ENCODE measurements around the gene ISLR2.

The ISLR2 gene

GRCh38 chr15:74133694-74134386 lies 3.5 kb downstream of the ISLR2 start:
- no peaks in the 10 kb centered on the region for H3K79me1 ChIP-seq (ENCODE audit: low read length)
- no peak overlapping the region for H3K4ac ChIP-seq (ENCODE audit: low read depth, low read length)
- H3K14ac ChIP-seq (ENCODE audit: low read length): no peak overlapping the region
- no peak overlapping the region for H4K12ac ChIP-seq (ENCODE audit: low read depth, low read length)
- H3K18ac ChIP-seq (ENCODE audit: low read length): no peak overlapping the region
- H3K9me3 ChIP-seq (ENCODE audit: insufficient read depth, low read depth, low read length): peaks cover 35% of the 10 kb centered on the region
- H4K91ac ChIP-seq (ENCODE audit: low read depth, low read length): no peak overlapping the region
- no peak overlapping the region for H3K4me2 ChIP-seq (ENCODE audit: low read length)
- peaks cover 4 to 12% of the 10 kb centered on the region in 2 experiments for H3K4me1 ChIP-seq (ENCODE audit: control insufficient read depth in 1 of 2, insufficient read depth in 2 of 2, low read length in 2 of 2)
- no peaks in the 10 kb centered on the region for H3K79me2 ChIP-seq (ENCODE audit: control insufficient read depth, insufficient read depth, low read length, poor library complexity)
- no peak overlapping the region for H2BK120ac ChIP-seq (ENCODE audit: insufficient read depth, low read length, poor library complexity)
- no peak overlapping the region for H4K8ac ChIP-seq (ENCODE audit: low read depth, low read length)
- no peak overlapping the region for H3K23ac ChIP-seq (ENCODE audit: low read length)
- H2BK12ac ChIP-seq (ENCODE audit: low read length): no peak overlapping the region
- no peak for DNase-seq
- H3K27me3 ChIP-seq (ENCODE audit: insufficient read depth, low read length): peaks cover 76% of the 10 kb centered on the region
- no peak overlapping the region for H2AK5ac ChIP-seq (ENCODE audit: low read length)
- no CpG with 5 or more reads among the region's 71 CpGs for WGBS (ENCODE audit: extremely low coverage, insufficient coverage, insufficient read length)
- H3K4me3 ChIP-seq (ENCODE audit: low read depth, low read length): no peak overlapping the region
- H3K9ac ChIP-seq (ENCODE audit: low read length): no peak overlapping the region
- no peaks in the 10 kb centered on the region for H3K36me3 ChIP-seq (ENCODE audit: control insufficient read depth in 1 of 2, insufficient read depth in 2 of 2, low read length in 2 of 2)
- H2BK5ac ChIP-seq (ENCODE audit: low read depth, low read length, poor library complexity): no peak overlapping the region
- no peak overlapping the region for H3K27ac ChIP-seq (ENCODE audit: low read depth, low read length)
- H2AFZ ChIP-seq (ENCODE audit: insufficient read depth, low read length, poor library complexity): no peak overlapping the region

- H3K4me1 ChIP-seq (ENCODE audit: control insufficient read depth in 1 of 2, insufficient read depth in 2 of 2, low read length in 2 of 2): peaks cover 6 to 13% of the 10 kb centered on the region in 2 experiments
- peak overlapping the region; percentile 9 for H3K4me2 ChIP-seq (ENCODE audit: low read length)
- H3K79me2 ChIP-seq (ENCODE audit: control insufficient read depth, insufficient read depth, low read length, poor library complexity): no peaks in the 10 kb centered on the region
- H3K4me3 ChIP-seq (ENCODE audit: low read depth, low read length): no peak overlapping the region
- no peak overlapping the region for H2BK120ac ChIP-seq (ENCODE audit: insufficient read depth, low read length, poor library complexity)
- no peak overlapping the region for H4K91ac ChIP-seq (ENCODE audit: low read depth, low read length)
- H3K4ac ChIP-seq (ENCODE audit: low read depth, low read length): no peak overlapping the region
- DNase-seq: peak; percentile 9 to 45
- H2BK5ac ChIP-seq (ENCODE audit: low read depth, low read length, poor library complexity): no peak overlapping the region
- no CpG with 5 or more reads among the region's 53 CpGs for WGBS (ENCODE audit: extremely low coverage, insufficient coverage, insufficient read length)
- peaks cover 35% of the 10 kb centered on the region for H3K9me3 ChIP-seq (ENCODE audit: insufficient read depth, low read depth, low read length)
- H3K36me3 ChIP-seq (ENCODE audit: control insufficient read depth in 1 of 2, insufficient read depth in 2 of 2, low read length in 2 of 2): no peaks in the 10 kb centered on the region
- H3K27ac ChIP-seq (ENCODE audit: low read depth, low read length): no peak overlapping the region
- no peak overlapping the region for H4K12ac ChIP-seq (ENCODE audit: low read depth, low read length)
- H3K23ac ChIP-seq (ENCODE audit: low read length): no peak overlapping the region
- H2AFZ ChIP-seq (ENCODE audit: insufficient read depth, low read length, poor library complexity): no peak overlapping the region
- H2BK12ac ChIP-seq (ENCODE audit: low read length): no peak overlapping the region
- H3K14ac ChIP-seq (ENCODE audit: low read length): no peak overlapping the region
- H3K27me3 ChIP-seq (ENCODE audit: insufficient read depth, low read length): peaks cover 70% of the 10 kb centered on the region
- H3K79me1 ChIP-seq (ENCODE audit: low read length): no peaks in the 10 kb centered on the region
- no peak overlapping the region for H4K8ac ChIP-seq (ENCODE audit: low read depth, low read length)
- H2AK5ac ChIP-seq (ENCODE audit: low read length): no peak overlapping the region
- H3K9ac ChIP-seq (ENCODE audit: low read length): no peak overlapping the region
- no peak overlapping the region for H3K18ac ChIP-seq (ENCODE audit: low read length)
Observed at GRCh38 chr15:74134387-74135027, 4.1 kb downstream of the ISLR2 start.

- H3K4me1 ChIP-seq (ENCODE audit: control insufficient read depth in 1 of 2, insufficient read depth in 2 of 2, low read length in 2 of 2): peaks cover 6 to 14% of the 10 kb centered on the region in 2 experiments
- H3K79me2 ChIP-seq (ENCODE audit: control insufficient read depth, insufficient read depth, low read length, poor library complexity): no peaks in the 10 kb centered on the region
- H3K9me3 ChIP-seq (ENCODE audit: insufficient read depth, low read depth, low read length): peaks cover 33% of the 10 kb centered on the region
- H3K9ac ChIP-seq (ENCODE audit: low read length): no peak overlapping the region
- H2BK12ac ChIP-seq (ENCODE audit: low read length): no peak overlapping the region
- DNase-seq: no peak
- no peak overlapping the region for H3K4ac ChIP-seq (ENCODE audit: low read depth, low read length)
- H2AK5ac ChIP-seq (ENCODE audit: low read length): no peak overlapping the region
- no peak overlapping the region for H3K27ac ChIP-seq (ENCODE audit: low read depth, low read length)
- no peak overlapping the region for H2AFZ ChIP-seq (ENCODE audit: insufficient read depth, low read length, poor library complexity)
- no peak overlapping the region for H3K4me3 ChIP-seq (ENCODE audit: low read depth, low read length)
- H3K18ac ChIP-seq (ENCODE audit: low read length): no peak overlapping the region
- peaks cover 64% of the 10 kb centered on the region for H3K27me3 ChIP-seq (ENCODE audit: insufficient read depth, low read length)
- no peak overlapping the region for H4K12ac ChIP-seq (ENCODE audit: low read depth, low read length)
- H3K14ac ChIP-seq (ENCODE audit: low read length): no peak overlapping the region
- peak overlapping the region; percentile 9 for H3K4me2 ChIP-seq (ENCODE audit: low read length)
- H4K8ac ChIP-seq (ENCODE audit: low read depth, low read length): no peak overlapping the region
- H3K79me1 ChIP-seq (ENCODE audit: low read length): no peaks in the 10 kb centered on the region
- H2BK120ac ChIP-seq (ENCODE audit: insufficient read depth, low read length, poor library complexity): no peak overlapping the region
- H2BK5ac ChIP-seq (ENCODE audit: low read depth, low read length, poor library complexity): no peak overlapping the region
- H3K23ac ChIP-seq (ENCODE audit: low read length): no peak overlapping the region
- no peak overlapping the region for H4K91ac ChIP-seq (ENCODE audit: low read depth, low read length)
- H3K36me3 ChIP-seq (ENCODE audit: control insufficient read depth in 1 of 2, insufficient read depth in 2 of 2, low read length in 2 of 2): no peaks in the 10 kb centered on the region
- no CpG with 5 or more reads among the region's 27 CpGs for WGBS (ENCODE audit: extremely low coverage, insufficient coverage, insufficient read length)
Observed at GRCh38 chr15:74135041-74135565, 4.7 kb downstream of the ISLR2 start.

GRCh38 chr15:74136540-74136813 lies 6.1 kb downstream of the ISLR2 start:
- H2BK5ac ChIP-seq (ENCODE audit: low read depth, low read length, poor library complexity): no peak overlapping the region
- no CpG with 5 or more reads among the region's 26 CpGs for WGBS (ENCODE audit: extremely low coverage, insufficient coverage, insufficient read length)
- no peaks in the 10 kb centered on the region for H3K79me1 ChIP-seq (ENCODE audit: low read length)

More at GRCh38 chr15:74136540-74136813, 6.1 kb downstream of the ISLR2 start:
- H4K8ac ChIP-seq (ENCODE audit: low read depth, low read length): peak overlapping the region; percentile 3
- peaks cover 6 to 14% of the 10 kb centered on the region in 2 experiments for H3K4me1 ChIP-seq (ENCODE audit: control insufficient read depth in 1 of 2, insufficient read depth in 2 of 2, low read length in 2 of 2)
- H3K27ac ChIP-seq (ENCODE audit: low read depth, low read length): no peak overlapping the region
- DNase-seq: no peak
- peaks cover 25% of the 10 kb centered on the region for H3K9me3 ChIP-seq (ENCODE audit: insufficient read depth, low read depth, low read length)
- no peak overlapping the region for H3K4ac ChIP-seq (ENCODE audit: low read depth, low read length)
- H3K36me3 ChIP-seq (ENCODE audit: control insufficient read depth in 1 of 2, insufficient read depth in 2 of 2, low read length in 2 of 2): no peaks in the 10 kb centered on the region
- H3K23ac ChIP-seq (ENCODE audit: low read length): no peak overlapping the region
- H2AK5ac ChIP-seq (ENCODE audit: low read length): no peak overlapping the region
- H2AFZ ChIP-seq (ENCODE audit: insufficient read depth, low read length, poor library complexity): no peak overlapping the region
- H2BK12ac ChIP-seq (ENCODE audit: low read length): no peak overlapping the region
- no peak overlapping the region for H2BK120ac ChIP-seq (ENCODE audit: insufficient read depth, low read length, poor library complexity)
- H4K12ac ChIP-seq (ENCODE audit: low read depth, low read length): no peak overlapping the region
- H3K27me3 ChIP-seq (ENCODE audit: insufficient read depth, low read length): peaks cover 51% of the 10 kb centered on the region
- no peak overlapping the region for H3K4me3 ChIP-seq (ENCODE audit: low read depth, low read length)
- no peak overlapping the region for H3K14ac ChIP-seq (ENCODE audit: low read length)
- H4K91ac ChIP-seq (ENCODE audit: low read depth, low read length): no peak overlapping the region
- peak overlapping the region; percentile 63 for H3K4me2 ChIP-seq (ENCODE audit: low read length)
- no peak overlapping the region for H3K9ac ChIP-seq (ENCODE audit: low read length)
- no peak overlapping the region for H3K18ac ChIP-seq (ENCODE audit: low read length)
- no peaks in the 10 kb centered on the region for H3K79me2 ChIP-seq (ENCODE audit: control insufficient read depth, insufficient read depth, low read length, poor library complexity)
